ENCODE results near the gene CMA1. TPM values are rescaled to one million over a fixed set of nuclear protein-coding genes. Genes with fewer than 3 reads are reported as not detected.
"Not testable (repeated sequence)": the region's sequence is repeated elsewhere in the genome, so short reads cannot be mapped to it uniquely, and the experiment has no call there.

The CMA1 gene
- total RNA-seq, 2 donors from 2014 or later: not detected

DNA sequence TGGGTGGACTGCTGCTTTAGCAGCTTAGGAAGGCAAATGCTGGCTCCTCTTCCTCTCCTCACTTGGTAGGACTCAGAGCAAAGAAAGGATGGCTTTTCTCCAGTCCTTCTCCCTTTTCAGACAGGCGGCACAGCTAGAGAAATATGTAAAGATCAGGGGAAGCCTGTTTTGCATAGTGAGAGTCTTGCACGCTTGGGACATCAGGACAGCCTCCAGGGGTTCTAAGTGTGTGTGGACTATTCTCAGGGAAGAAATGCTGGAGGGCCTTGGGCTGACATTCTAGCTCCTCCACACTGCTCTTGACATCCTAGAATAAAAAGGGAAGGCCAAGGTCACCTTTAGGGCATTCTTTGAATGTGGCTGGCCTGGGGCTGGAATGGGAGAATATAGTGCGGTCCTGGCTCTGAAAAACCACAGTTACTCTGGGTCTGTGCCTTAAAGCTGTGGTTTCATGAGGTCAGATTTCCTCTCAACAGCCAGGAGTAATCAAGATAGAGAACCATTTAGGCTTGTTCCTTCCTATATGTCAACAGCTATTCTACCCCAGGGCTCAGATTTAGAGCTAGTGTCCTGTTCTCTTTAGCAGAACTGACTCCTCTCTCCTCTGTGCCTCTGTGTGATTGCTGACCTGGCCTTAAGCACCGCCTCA lies 24.3 kb downstream of the CMA1 start:
- no peaks in the 10 kb centered on the region for H3K27me3 ChIP-seq
- no peaks in the 10 kb centered on the region for H3K9me3 ChIP-seq
- no peak for DNase-seq (ENCODE audit: low spot score)
- no peak overlapping the region for H3K4me3 ChIP-seq
- no peaks in the 10 kb centered on the region for H3K36me3 ChIP-seq
- TF ChIP-seq, protein P1, sequence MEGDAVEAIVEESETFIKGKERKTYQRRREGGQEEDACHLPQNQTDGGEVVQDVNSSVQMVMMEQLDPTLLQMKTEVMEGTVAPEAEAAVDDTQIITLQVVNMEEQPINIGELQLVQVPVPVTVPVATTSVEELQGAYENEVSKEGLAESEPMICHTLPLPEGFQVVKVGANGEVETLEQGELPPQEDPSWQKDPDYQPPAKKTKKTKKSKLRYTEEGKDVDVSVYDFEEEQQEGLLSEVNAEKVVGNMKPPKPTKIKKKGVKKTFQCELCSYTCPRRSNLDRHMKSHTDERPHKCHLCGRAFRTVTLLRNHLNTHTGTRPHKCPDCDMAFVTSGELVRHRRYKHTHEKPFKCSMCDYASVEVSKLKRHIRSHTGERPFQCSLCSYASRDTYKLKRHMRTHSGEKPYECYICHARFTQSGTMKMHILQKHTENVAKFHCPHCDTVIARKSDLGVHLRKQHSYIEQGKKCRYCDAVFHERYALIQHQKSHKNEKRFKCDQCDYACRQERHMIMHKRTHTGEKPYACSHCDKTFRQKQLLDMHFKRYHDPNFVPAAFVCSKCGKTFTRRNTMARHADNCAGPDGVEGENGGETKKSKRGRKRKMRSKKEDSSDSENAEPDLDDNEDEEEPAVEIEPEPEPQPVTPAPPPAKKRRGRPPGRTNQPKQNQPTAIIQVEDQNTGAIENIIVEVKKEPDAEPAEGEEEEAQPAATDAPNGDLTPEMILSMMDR (IDR thresholded peaks at IDR 0.05): no peak
- no peaks in the 10 kb centered on the region for H3K4me1 ChIP-seq
- H3K27ac ChIP-seq: no peak overlapping the region

DNA sequence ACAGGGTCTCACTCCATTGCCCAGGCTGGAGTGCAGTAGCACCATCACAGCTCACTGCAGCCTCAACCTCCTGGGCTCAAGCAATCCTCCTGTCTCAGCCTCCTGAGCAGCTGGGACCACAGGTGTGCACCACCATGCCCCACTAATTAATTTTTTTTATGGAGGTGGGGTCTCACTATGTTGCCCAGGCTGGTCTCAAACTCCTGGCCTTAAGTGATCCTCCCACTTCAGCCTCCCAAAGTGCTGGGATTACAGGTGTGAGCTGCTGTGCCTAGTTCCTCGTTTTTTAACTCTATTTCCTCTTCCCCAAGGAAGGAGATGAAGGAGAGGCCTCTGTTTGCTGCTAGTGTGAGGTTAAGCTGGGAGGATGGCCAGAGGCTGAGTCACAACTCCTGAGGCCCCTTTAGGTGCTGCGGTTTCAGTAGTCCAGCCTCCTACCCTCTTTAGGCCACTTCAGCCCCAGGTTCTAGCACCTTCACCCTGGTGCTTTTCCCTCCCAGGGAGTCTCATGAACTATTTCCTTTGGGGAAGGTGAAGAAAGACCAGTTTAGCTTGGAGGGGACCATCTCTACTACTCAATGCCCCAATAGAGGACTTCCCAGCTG lies 25.3 kb downstream of the CMA1 start:
- DNase-seq (ENCODE audit: low spot score); H3K4me1 ChIP-seq; H3K27me3 ChIP-seq; H3K27ac ChIP-seq; H3K9me3 ChIP-seq; H3K4me3 ChIP-seq; H3K36me3 ChIP-seq: not testable (repeated sequence)

DNA sequence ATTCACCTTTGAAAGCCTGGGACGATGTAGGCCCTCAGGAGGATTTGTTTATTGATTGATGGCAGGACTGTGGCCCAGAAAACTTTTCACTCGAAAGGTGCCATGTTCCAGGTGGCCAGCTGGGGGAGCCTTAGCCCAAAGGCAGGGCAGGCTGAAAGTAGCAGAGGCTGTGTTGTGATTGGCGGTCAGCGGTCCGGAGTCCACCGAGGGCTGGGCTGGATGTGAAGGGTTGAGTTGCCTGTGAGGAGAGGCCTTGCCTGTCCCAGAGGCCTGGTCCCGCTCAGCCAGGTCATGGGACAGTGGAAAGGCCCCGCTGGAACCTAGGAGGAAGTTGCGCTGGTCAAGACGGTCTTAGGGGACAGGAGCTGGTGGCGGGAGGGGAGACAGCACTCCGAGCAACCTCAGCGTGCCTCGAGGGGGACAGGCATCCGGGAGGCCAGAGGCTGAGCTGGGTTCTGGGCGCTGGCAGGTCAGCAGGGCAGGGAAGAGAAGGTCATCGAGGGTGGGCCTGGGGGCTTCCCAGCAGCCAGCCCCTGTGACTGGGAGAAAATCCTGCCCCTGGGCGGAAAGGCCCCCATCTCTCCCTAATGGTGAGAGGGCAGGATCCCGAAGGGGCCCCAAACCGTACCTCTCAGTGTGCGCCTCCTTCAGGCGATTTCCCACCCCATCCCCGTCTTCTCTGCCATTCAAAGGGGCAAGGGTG lies 26.3 kb downstream of the CMA1 start:
- Histone ChIP-seq H3K27me3 (no peaks in the 10 kb centered on the region), H3K36me3 (no peaks in the 10 kb centered on the region), H3K4me1 (no peaks in the 10 kb centered on the region), H3K9me3 (no peaks in the 10 kb centered on the region), H3K4me3 (no peak overlapping the region), H3K27ac (no peak overlapping the region)
- no peak for DNase-seq (ENCODE audit: low spot score)
- TF ChIP-seq, protein P1 (IDR thresholded peaks at IDR 0.05): peak in 1 of 2 donors; percentile 56

DNA sequence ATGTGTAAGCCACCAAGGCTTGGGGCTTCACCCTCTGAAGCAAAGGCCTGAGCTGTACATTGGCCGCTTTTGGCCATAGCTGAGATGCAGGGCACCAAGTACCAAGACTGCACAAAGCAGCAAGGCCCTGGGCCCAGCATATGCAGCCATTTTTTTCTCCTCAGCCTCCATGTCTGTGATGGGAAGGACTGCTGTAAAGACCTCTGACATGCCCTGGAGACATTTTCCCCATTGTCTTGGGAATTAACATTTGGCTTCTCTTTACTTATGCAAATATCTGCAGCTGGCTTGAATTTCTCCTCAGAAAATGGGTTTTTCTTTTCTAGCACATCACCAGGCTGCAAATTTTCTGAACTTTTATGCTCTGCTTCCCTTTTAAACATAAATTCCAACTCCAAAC lies 28.1 kb downstream of the CMA1 start:
- H3K9me3 ChIP-seq; H3K27me3 ChIP-seq; H3K4me1 ChIP-seq; H3K36me3 ChIP-seq; H3K4me3 ChIP-seq; DNase-seq (ENCODE audit: low spot score); H3K27ac ChIP-seq: not testable (repeated sequence)

DNA sequence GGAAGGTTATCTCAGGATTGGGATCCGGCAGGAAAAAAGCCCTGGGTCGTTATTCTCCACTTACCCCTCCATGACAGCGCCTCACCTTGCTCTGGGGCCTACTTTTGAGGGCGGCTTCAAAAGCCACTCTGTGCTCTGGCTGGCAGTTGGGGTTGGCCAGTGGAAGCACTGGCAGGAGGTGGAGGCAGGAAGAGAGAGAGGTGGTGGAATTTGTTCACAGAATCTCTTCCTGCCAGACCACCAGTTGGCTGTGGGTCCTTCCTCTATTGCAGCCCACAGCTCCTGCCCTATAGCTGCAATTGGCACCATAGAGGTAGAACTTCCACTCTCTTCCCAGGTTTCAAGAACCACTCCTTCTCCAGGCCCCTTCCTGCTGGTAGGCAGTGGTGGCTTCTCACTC lies 32.8 kb downstream of the CMA1 start:
- no peak for DNase-seq (ENCODE audit: low spot score)
- Histone ChIP-seq H3K27ac (no peak overlapping the region), H3K36me3 (no peaks in the 10 kb centered on the region), H3K4me1 (no peaks in the 10 kb centered on the region), H3K27me3 (no peaks in the 10 kb centered on the region), H3K9me3 (no peaks in the 10 kb centered on the region), H3K4me3 (no peak overlapping the region)
- TF ChIP-seq, protein P1 (IDR thresholded peaks at IDR 0.05): no peak

DNA sequence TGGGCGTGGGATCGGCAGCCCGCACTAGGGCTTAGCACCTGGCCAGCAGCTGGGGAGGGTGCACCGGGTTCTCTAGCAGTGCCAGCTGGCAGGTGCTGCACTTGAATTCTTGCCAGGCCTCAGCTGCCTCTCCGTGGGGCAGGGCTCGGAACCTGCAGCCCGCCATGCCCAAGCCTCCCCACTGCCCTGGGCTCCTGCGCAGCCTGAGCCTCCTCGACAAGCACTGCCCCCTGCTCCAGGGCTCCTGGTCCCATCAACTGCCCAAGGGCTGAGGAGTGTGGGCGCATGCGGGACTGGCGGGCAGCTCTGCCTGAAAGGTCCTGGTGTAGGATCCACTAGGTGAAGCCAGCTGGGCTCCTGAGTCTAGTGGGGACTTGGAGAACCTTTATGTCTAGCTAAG lies 34.9 kb downstream of the CMA1 start:
- Histone ChIP-seq H3K27ac (no peak overlapping the region), H3K36me3 (no peaks in the 10 kb centered on the region), H3K27me3 (no peaks in the 10 kb centered on the region), H3K4me3 (no peak overlapping the region), H3K9me3 (no peaks in the 10 kb centered on the region), H3K4me1 (no peaks in the 10 kb centered on the region)
- DNase-seq (ENCODE audit: low spot score): no peak
- TF ChIP-seq, protein P1 (IDR thresholded peaks at IDR 0.05): no peak

DNA sequence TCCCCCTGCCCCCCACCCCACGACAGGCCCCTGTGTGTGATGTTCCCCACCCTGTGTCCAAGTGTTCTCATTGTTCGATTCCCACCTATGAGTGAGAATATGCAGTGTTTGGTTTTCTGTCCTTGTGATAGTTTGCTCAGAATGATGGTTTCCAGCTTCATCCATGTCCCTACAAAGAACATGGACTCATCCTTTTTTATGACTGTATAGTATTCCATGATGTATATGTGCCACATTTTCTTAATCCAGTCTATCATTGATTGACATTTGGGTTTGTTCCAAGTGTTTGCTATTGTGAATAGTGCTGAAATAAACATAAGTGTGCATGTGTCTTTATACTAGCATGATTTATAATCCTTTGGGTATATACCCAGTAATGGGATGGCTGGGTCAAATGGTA lies 37.6 kb downstream of the CMA1 start:
- H3K27me3 ChIP-seq; H3K4me3 ChIP-seq; H3K36me3 ChIP-seq; H3K27ac ChIP-seq; H3K9me3 ChIP-seq; H3K4me1 ChIP-seq; DNase-seq (ENCODE audit: low spot score): not testable (repeated sequence)

Measured in right atrium auricular region (tissue), 2 donors.